ENCODE measurements around the gene NABP1.

Gene NABP1

GRCh38 chr2:191686066-191686465 is 8.1 kb downstream of the NABP1 start:
- DNase-seq: no peak

GRCh38 chr2:191686729-191687128 is 8.8 kb downstream of the NABP1 start:
- DNase-seq: no peak

- DNase-seq: no peak
Observed at GRCh38 chr2:191687867-191688266, 9.9 kb downstream of the NABP1 start.

GRCh38 chr2:191688934-191689695 is 11.2 kb downstream of the NABP1 start:
- peak; percentile 91 for DNase-seq

- DNase-seq: no peak
Observed at GRCh38 chr2:191690327-191690726, 12.4 kb downstream of the NABP1 start.

- DNase-seq: peak; percentile 82
Observed at GRCh38 chr2:191691016-191691735, 13.2 kb downstream of the NABP1 start.

- no peak for DNase-seq
Observed at GRCh38 chr2:191691898-191692297, 14.0 kb downstream of the NABP1 start.

- DNase-seq: no peak
Observed at GRCh38 chr2:191692502-191693115, 14.7 kb downstream of the NABP1 start.

GRCh38 chr2:191693166-191693565 is 15.2 kb downstream of the NABP1 start:
- DNase-seq: no peak

GRCh38 chr2:191693778-191694177 is 15.8 kb downstream of the NABP1 start:
- peak; percentile 35 for DNase-seq

- peak; percentile 74 for DNase-seq
Observed at GRCh38 chr2:191696001-191696400, 18.1 kb downstream of the NABP1 start.

GRCh38 chr2:191696966-191697365 is 19.0 kb downstream of the NABP1 start:
- DNase-seq: no peak

- no peak for DNase-seq
Observed at GRCh38 chr2:191697870-191698269, 19.9 kb downstream of the NABP1 start.

GRCh38 chr2:191699341-191699945 is 21.5 kb downstream of the NABP1 start:
- no peak for DNase-seq

- no peak for DNase-seq
Observed at GRCh38 chr2:191701029-191701428, 23.1 kb downstream of the NABP1 start.

- DNase-seq: peak; percentile 45
Observed at GRCh38 chr2:191701696-191702095, 23.8 kb downstream of the NABP1 start.

GRCh38 chr2:191703079-191703725 is 25.3 kb downstream of the NABP1 start:
- DNase-seq: no peak

- DNase-seq: no peak
Observed at GRCh38 chr2:191705084-191705483, 27.1 kb downstream of the NABP1 start.

GRCh38 chr2:191705701-191706100 is 27.8 kb downstream of the NABP1 start:
- no peak for DNase-seq

- no peak for DNase-seq
Observed at GRCh38 chr2:191706791-191707190, 28.9 kb downstream of the NABP1 start.

- no peak for DNase-seq
Observed at GRCh38 chr2:191707542-191707941, 29.6 kb downstream of the NABP1 start.

GRCh38 chr2:191710411-191710900 is 32.5 kb downstream of the NABP1 start:
- peak; percentile 87 for DNase-seq

- DNase-seq: no peak
Observed at GRCh38 chr2:191711621-191712020, 33.7 kb downstream of the NABP1 start.
